Stimulated activated CD8-positive, alpha-beta memory T cell treated with anti-CD3 and anti-CD28 coated beads, Interleukin-7, amount 100 ng/mL, for 4 hours (primary cell): ENCODE measurements around the gene TRIM48.
"Not testable (repeated sequence)": the region's sequence is repeated elsewhere in the genome, so short reads cannot be mapped to it uniquely, and the experiment has no call there.

Source experiments
- DNase-seq, 2 donors: peaks; one replicate each; pipeline ENCODE4 v3.0.0-alpha.2; 2020; ENCODE audit warnings: low read depth in 2 of 2

The TRIM48 gene

GRCh38 chr11:55261855-55262254, at the start of gene TRIM48:
TRIM48 (plus strand) TSS chr11:55262155; CDS start chr11:55262268, 113 bp downstream.
- DNase-seq: not testable (repeated sequence)

GRCh38 chr11:55238316-55238715, 23.6 kb upstream of the TRIM48 start:
- not testable (repeated sequence) for DNase-seq

- no peak for DNase-seq
Measured at GRCh38 chr11:55263081-55263480, 1.1 kb downstream of the TRIM48 start.
